ENCODE results near the gene AQP5. TPM values are rescaled to one million over a fixed set of nuclear protein-coding genes. Genes with fewer than 3 reads are reported as not detected.
A peak's percentile ranks its signal among the peaks of the same experiment; 100 is the strongest.

AQP5 gene
- total RNA-seq, 2 experiments from 2014 or later, result not detected

- Mint-ChIP-seq H3K36me3 (ENCODE audit: low read depth) (no peaks in the 10 kb centered on the region), H3K9me3 (no peaks in the 10 kb centered on the region), H3K27me3 (peaks cover 64% of the 10 kb centered on the region), H3K4me1 (ENCODE audit: low read depth) (peaks cover 6% of the 10 kb centered on the region), H3K27ac (no peak overlapping the region), H3K4me3 (peak overlapping the region; percentile 19)
- ATAC-seq (no peak), DNase-seq (no peak)
- intact Hi-C loops (cut with micrococcal nuclease), result no loop called here
- TF ChIP-seq CTCF (IDR thresholded peaks at IDR 0.05), result no peak
- ChIA-PET CTCF (interaction anchor here (0.6 to 9.6 kb wide), 5 partner anchors 7 to 110 kb away, joined by 3 to 128 read pairs (median 27); partner anchors contain the start of gene AQP2), POLR2A (no interaction called here)
These were observed 1.1 kb upstream of the AQP5 start for GRCh38 chr12:49960474-49961110.

GRCh38 chr12:49961993-49962764 is 507 bp downstream of the AQP5 start:
- peaks cover 6% of the 10 kb centered on the region for H3K4me1 Mint-ChIP-seq (ENCODE audit: low read depth)
- no peak for TF ChIP-seq CTCF (IDR thresholded peaks at IDR 0.05)
- no peak overlapping the region for H3K27ac Mint-ChIP-seq
- ATAC-seq, result no peak
- ChIA-PET CTCF (interaction anchor here (0.5 to 9.6 kb wide), 2 partner anchors 15 to 29 kb away, joined by 3 to 128 read pairs; partner anchors contain the start of gene AQP2), POLR2A (no interaction called here)
- intact Hi-C loops (cut with micrococcal nuclease), result no loop called here
- no peaks in the 10 kb centered on the region for H3K9me3 Mint-ChIP-seq
- no peaks in the 10 kb centered on the region for H3K36me3 Mint-ChIP-seq (ENCODE audit: low read depth)
- DNase-seq, result no peak
- H3K4me3 Mint-ChIP-seq, result no peak overlapping the region
- peaks cover 59% of the 10 kb centered on the region for H3K27me3 Mint-ChIP-seq

GRCh38 chr12:49962861-49963765 is 1.4 kb downstream of the AQP5 start:
- Mint-ChIP-seq H3K9me3 (no peaks in the 10 kb centered on the region), H3K27me3 (peaks cover 50% of the 10 kb centered on the region), H3K4me3 (no peak overlapping the region), H3K27ac (no peak overlapping the region), H3K4me1 (ENCODE audit: low read depth) (peaks cover 6% of the 10 kb centered on the region), H3K36me3 (ENCODE audit: low read depth) (no peaks in the 10 kb centered on the region)
- TF ChIP-seq CTCF (IDR thresholded peaks at IDR 0.05), result no peak
- ATAC-seq (no peak), DNase-seq (no peak)
- ChIA-PET CTCF (interaction anchor here (0.5 to 9.6 kb wide), 6 partner anchors 16 to 58 kb away, joined by 3 to 128 read pairs (median 3); partner anchors contain the start of gene AQP2), POLR2A (no interaction called here)
- intact Hi-C loops (cut with micrococcal nuclease), result no loop called here

DNA sequence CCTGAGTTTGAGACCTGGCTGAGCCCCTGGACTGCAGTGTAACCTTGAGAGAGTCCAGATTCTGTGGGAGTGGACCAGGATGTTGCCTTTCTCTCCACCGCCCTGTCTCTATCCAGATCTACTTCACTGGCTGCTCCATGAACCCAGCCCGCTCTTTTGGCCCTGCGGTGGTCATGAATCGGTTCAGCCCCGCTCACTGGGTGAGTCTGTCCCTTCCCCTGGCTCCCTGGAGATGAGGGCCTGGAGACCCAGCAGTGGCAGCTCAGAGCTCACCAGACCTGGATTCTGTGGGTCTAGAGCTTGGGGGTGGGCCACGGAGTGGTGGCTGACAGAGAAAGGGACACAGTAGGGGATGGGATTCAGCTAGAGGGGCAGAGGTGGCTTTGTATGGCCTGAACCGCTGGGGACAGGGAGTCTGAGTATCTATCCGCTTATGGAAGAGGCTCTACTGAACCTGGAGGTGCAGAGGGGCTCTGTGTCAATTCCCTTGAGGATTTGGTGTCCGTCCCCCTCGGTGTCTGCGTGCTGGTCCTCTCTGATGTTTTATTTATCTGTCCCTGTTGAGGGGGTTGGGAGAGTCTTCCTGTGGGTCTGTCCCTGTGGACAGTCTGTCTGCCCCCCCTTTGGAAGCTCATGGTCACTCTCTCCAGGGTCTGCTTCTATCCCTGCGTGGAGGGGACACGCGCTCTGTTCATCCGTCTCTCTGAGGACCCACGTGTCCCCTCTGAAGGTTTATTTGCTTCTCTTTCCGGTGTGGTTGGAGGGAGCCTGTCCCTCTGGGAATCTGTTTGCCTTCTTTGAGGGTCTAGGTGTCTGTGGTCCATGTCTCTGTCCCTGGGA is 2.5 kb downstream of the AQP5 start:
- Mint-ChIP-seq H3K4me1 (ENCODE audit: low read depth) (peaks cover 6% of the 10 kb centered on the region), H3K27me3 (peaks cover 43% of the 10 kb centered on the region), H3K9me3 (no peaks in the 10 kb centered on the region), H3K36me3 (ENCODE audit: low read depth) (no peaks in the 10 kb centered on the region), H3K4me3 (no peak overlapping the region), H3K27ac (no peak overlapping the region)
- TF ChIP-seq CTCF (IDR thresholded peaks at IDR 0.05), result no peak
- intact Hi-C loops (cut with micrococcal nuclease), result no loop called here
- ATAC-seq (no peak), DNase-seq (no peak)
- POLR2A ChIA-PET, result interaction anchor here (0.7 kb wide), 1 partner anchor 96 kb away, joined by 3 read pairs; no protein-coding TSS in a partner anchor
- CTCF ChIA-PET, result interaction anchor here (0.9 to 9.6 kb wide), 8 partner anchors 17 to 96 kb away, joined by 3 to 128 read pairs (median 4); partner anchors contain the start of gene AQP2
